GM18907 (cell line): ENCODE results near the gene TMEM51.

Experiments
- ATAC-seq: cut with Tn5 transposase; IDR thresholded peaks from one replicate; pipeline ENCODE4 v1.9.1; 2021; ENCODE audit warnings: mild to moderate bottlenecking, moderate library complexity; ENCODE audit not compliant: unreplicated experiment

The TMEM51 gene

DNA sequence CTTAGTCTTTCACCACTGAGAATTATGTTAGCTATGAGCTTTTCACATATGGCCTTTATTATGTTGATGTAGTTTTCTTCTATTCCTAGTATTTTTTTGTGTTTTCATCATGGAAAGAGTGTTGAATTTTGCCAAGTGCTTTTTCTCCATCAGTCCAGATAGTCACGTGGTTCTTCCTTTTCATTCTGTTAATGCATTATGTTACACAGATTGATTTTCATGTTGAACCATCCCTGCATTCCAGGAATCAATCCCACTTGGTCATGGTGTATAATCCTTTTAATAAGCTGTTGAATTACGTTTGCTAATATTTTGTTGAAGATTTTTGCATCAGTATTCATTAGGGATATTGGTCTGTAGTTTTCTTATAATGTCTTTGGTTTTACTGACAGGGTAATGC, 111.2 kb downstream of the TMEM51 start:
- no peak for ATAC-seq
